NCI-H1092 (cell line): ENCODE measurements around the gene COPZ1.

Experiments
- DNase-seq: peaks from one replicate; lab custom pipeline; 2025; lab: John Stamatoyannopoulos, UW

COPZ1 gene

GRCh38 chr12:54358191-54358944 is 33.4 kb downstream of the COPZ1 start:
- DNase-seq: peak; percentile 53

DNA sequence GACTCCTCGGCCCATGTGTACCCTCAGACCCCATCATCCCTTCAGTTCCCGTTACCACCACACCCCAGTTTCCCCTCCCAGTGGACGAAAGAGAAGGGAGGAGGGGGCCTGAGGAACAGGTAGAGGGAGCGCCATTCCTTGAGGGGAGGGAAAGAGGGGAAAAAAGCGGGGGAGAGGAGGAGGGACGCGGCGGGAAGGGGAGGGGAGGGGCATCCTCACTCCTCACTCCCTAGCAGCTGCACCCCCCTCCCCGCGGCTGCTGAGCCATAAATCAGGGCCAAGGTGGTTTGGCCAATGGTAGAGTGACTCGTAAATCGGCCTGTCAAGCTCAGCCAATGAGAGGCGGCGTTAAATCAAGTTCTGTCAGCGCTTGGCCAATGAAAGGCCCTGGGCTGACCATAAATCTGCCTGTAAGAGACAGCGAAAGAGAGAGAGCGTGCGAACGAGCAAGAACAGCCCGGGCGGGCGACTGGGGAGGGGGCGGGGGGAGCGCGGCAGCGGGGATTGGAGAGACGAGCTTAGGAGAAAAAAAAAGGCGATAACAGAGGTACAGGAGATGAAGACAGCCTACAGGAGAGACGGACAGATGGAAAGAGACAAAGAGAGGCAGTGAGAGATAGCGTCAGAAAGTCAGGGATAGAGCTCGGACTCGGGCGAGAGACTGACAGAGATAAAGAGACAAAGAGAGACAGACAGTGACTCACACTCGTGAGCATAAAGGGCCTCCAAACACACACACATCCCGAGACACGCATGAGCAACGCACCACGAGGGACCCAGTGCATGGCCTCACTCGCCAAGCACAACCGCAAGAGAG is 34.2 kb downstream of the COPZ1 start:
- DNase-seq: peak; percentile 100

- DNase-seq: no peak
Measured at GRCh38 chr12:54359762-54360351, 34.9 kb downstream of the COPZ1 start.

DNA sequence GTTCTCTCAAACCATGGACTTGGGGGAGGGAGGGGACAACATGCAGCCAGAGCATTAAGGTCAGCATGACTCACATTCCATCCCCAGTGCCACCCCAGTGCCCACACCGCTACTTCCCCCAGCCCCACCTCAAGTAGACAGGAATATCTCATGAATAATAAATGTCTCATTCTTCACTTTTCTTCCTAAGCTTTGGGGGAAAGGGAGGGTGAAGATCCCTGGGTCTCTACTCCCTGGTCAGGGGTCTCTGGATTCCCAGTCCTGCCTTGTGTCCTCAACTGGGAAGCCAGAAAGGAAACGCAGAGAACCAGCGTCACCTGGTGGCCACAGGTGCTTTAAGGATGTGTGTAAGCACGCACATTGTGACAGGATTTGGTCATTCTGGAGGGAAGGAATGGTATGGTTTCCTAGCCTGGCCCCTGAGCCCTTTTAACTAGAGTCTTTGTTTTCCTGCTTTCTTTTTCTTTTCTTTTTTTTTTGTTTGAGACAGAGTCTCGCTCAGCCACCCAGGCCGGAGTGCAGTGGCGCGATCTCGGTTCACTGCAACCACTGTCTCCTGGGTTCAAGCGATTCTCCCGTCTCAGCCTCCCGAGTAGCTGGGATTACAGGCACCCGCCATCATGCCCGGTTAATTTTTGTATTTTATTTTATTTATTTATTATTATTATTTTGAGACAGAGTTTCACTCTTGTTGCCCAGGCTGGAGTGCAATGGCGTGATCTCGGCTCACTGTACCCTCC is 36.0 kb downstream of the COPZ1 start:
- peak; percentile 92 for DNase-seq

- no peak for DNase-seq
Measured at GRCh38 chr12:54363047-54363446, 38.1 kb downstream of the COPZ1 start.

DNA sequence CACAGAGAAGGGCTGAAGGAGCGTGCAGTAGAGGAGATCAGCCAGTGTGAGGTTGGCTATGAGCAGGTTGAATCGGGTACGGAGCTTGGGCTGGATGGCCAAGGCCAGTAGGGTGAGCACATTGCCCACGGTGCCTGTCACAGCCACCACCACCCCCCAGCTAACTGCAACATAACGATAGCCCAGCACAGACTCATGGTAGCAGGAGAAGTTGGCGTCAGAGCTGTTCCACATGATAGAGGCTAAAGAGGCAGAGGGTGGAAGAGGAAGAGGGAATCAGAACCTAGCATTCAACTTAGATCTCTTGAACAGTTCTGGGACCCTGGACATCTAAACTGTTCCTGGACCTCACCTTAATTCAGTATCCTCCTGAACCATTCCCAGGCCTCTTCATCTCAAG is 38.7 kb downstream of the COPZ1 start:
- no peak for DNase-seq

GRCh38 chr12:54364413-54364812 is 39.5 kb downstream of the COPZ1 start, which contains the start of gene GPR84:
GPR84 (minus strand) TSS chr12:54364486; CDS start chr12:54363851, 635 bp downstream.
- no peak for DNase-seq

DNA sequence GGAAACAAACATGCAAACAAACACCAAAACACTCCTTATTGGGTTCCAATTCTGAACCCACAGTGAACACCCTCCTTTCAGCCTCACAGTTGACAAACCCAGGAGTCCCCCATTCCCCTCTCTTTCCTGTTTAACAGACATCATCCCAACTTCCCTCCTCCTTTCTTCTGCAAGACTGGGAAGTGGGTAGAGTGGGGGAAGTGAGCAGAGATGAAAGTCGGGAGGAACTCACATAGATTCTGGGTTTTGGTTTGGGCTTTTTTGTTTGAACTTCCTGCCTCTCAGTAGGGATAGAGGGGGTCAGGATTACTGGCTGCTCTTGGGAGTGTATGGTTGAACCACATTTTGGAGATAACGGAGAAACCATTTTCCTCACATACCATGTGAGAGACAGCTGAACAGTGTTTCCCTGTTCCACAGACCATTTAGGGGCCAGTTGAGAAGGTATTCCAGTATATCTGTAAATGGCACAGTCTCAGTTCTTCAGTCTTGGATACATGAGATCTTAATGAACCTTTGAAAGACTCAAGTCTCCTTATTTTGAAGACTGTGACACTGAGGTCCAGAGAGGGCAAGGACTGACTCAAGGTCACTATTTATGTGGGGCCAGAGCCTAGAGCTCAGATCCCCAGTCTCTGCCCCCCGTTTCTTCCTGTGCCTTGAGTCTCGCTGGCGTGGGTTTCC is 43.2 kb downstream of the COPZ1 start:
- DNase-seq: no peak

- peak; percentile 91 for DNase-seq
Measured at GRCh38 chr12:54368709-54369596, 44.0 kb downstream of the COPZ1 start.

- DNase-seq: no peak
Measured at GRCh38 chr12:54369597-54370131, 44.7 kb downstream of the COPZ1 start.

DNA sequence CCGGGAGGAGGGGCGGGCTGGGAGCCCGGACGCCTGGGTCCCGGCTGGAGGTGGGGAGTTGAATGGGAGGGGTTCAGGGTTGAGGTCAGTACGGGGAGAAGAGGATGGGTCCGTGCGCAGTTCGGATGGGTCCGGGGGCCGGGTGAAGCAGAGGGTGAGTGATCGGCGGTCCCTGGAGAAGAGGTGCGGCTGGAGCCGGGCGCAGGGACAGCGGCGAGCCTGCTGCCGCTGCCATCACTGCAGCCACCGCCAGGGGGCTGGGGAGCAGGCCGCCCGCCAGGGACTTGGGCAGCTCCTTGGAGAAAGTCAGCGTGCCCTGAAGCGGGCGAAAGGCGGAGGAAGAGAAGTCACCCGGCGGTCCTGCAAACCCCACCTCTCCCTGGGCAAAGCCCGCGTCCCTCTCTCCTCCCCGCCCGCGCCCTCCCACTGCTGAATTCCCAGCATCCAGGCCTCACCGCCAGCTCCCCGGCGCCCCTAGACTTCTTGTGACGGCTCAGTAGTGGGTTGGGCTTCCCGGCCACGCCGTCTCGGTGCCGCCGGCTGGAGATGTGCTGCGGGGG is 45.3 kb downstream of the COPZ1 start:
- no peak for DNase-seq

DNA sequence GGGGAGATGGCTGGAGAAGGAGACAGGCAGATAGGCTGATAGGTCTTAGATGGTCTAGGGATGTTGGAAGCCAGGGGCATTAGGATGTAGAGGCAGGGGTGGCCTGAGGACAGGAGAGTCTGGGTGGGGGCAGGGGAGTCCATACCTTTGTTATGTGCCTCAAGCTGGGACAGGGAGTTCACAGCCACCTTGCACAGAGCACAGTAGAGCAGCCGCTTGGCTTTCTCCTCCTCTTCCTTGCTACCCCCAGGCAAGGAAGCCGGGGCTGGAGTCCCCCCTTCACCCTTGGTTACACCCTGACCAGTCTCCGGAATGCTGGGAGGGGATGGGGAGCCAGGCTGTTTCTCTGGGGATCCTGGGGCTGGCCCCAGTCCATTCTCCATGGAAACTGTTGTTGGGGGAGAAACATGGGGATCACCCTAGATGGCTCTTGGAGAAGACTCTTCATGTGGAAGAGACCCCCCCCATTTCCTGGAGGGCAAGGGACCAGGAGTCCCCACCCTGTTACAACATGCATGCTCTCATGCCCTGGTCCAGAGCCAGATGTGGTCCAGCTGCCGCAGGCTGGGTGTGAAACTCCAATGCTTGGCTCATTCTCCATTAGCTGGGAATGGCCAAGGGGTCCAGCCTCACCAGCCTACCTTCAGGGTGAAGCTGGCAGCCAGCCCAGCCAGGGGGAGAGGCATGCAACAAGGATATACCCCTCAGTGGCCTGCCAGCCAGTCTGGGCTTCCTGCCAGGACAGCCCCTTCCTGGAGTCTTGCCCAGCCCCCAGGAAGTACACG is 46.6 kb downstream of the COPZ1 start:
- DNase-seq: peak; percentile 98

DNA sequence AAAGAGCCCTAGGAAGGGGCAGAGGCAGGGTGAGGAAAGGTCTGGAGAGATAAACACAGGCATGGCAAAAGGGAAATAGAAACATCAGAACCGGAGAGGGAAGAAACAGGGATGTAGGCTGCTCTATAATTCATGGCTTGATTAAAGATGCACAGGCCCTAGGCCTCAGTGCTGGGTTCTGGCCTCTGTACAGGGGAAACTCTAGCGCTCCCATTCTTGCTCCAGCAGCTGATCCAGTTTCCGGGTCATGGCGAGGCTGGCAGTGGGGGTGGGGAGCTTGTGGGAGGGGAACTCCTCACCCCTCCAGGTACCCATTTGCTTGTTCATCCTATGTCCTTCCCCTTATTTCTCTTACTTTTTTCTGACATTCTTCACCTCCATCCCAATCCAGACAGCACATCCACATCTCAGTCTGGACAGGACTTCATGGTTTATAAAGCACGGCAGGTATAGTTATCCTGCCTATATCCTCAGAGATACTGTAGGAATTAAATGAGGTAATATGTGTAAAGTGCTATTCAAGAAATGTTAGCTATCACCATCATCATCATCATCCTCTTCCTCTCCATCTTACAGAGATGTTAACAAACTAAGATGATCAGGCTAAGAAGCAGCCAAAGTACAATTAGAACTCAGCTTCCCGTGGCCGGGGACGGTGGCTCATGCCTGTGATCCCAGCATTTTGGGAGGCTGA is 47.3 kb downstream of the COPZ1 start:
- peak; percentile 88 for DNase-seq

DNA sequence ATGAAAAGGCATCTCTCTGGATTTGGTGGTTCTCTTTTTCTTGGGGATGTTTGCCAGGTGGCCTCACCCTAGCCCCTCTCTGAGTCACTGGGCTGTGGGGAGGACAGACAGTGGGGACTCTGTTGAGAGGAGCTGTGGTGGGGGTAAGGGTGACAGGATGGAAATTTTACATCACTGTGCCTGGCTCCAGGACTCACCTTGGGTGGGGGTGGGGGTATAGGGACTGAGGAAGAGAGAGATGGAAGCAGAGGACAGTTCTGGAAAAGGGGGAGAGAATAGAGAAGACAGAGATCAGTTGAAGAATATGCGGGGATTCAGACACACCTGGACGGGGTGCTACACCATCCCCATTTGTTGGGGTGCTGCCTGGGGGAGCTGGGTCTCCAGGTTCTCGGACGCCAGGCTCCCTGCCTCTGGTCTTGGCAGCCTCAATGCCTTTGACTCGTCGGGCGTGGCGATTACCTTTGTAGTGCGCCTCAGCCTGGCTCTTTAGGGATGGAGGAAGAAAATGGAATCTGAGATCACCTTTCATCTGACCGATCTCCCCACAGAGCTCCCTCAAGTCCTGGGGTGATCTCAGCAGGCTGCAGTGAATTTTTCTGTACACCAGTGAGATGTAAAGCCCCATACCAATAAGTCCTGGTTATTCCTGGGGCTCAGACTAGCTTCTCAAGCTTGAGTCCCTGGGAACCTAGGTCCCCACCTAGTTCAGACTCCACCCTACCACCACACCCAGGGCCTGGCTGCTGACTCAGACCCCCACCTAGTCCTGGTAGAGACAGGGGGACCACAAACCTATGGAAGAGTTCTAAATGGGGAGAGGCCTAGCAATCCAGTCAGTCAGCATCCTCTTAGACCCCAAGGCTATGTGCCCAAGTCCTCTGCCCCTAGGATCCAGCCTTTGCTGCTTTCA is 49.0 kb downstream of the COPZ1 start:
- no peak for DNase-seq

- DNase-seq: peak; percentile 91
Measured at GRCh38 chr12:54374562-54375258, 49.8 kb downstream of the COPZ1 start.

DNA sequence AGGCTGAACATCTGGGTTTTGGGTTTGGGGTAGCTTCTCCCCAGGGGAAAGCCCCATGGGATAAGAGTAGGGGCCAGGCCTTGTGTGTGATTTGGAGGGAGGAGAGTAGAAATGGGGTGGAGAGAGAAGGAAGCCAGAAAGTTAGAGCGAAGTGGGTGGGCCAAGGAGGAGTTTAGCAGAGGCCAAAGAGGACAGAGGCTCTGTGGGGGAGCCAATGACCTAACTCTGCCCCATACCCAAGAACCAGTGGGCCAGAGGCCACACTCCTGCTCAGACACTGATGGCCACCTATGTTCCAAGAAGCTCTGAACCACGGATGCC is 50.3 kb downstream of the COPZ1 start:
- no peak for DNase-seq

DNA sequence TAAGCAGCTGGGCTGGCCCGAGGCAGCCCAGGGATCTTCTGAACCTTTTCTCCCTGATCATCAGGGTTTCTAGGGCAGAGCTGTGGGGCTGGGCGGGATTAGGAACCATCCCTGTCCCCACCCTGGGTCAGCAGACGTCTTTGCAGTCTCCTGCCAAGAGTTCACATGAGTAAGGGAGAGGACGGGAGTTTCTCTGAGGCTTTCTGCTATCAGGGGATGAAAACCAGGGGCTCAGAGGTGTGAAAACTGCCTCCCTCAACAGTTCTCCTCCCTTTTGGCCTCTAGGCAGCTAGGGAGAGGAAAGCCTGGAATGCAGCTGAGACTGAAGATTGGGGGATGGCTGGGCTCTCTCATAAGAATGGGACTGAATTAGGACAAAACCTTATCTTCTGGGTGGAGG is 51.7 kb downstream of the COPZ1 start:
- no peak for DNase-seq
